Spleen (tissue), 7 donors: Measurements from ENCODE around the gene SLC30A4.

Source experiments
- POLR2A ChIP-seq, 3 donors: fragments of 450-650 bp; IDR thresholded peaks; one replicate each; pipeline ENCODE4 v1.5.1; 2017; ENCODE audit warnings: antibody characterized with exemption in 3 of 3, mild to moderate bottlenecking in 1 of 3
- POLR2AphosphoS5 ChIP-seq, 3 donors: sonication (generic); formaldehyde crosslinking; IDR thresholded peaks; one replicate each; pipeline ENCODE4 v1.5.1; 2017; ENCODE audit warnings: antibody characterized with exemption in 3 of 3
- TF ChIP-seq, protein P1 (sequence below), 11 experiments: fragments of 200-600 bp in 7 of 11; fragments of 450-650 bp in 4 of 11; sonication (generic) in 4 of 11; IDR thresholded peaks in 8 of 11; conservative IDR thresholded peaks in 3 of 11; 1 replicate in 7 of 11; 2 replicates in 4 of 11; pipeline versions ENCODE4 v1.4.0 to v1.8.0; 2016 to 2021; ENCODE audit warnings: antibody characterized with exemption in 11 of 11, inconsistent platforms in 4 of 11, mild to moderate bottlenecking in 1 of 11
- donor health status: DM: no; HTN: no; CAD: no; lungs with moderate emphysema.
- donor health status: DM: no; HTN: no; CAD: no.
- donor health status: DM: no; HTN: no; CAD: no.

DNA sequence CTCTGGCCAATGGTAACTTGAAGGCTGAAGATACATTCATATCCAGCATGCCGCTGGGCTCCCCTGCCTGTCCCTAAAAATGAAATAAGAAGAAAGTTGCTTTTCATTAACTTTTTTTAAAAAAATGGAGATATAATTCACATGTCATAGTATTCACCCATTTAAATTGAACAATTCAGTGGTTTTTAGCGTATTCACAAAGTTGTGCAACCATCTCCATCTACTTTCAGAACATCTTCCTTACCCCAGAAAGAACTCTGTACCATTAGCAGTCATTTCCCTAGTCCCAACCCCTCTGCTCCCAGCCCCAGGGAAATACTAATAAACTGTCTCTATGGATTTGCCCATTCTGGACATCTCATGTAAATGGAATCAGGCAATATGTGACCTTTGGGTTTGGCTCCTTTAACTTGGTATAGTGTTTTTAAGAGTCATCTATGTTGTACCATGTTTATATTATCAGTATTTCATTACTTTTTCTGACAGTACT, 88.4 kb downstream of the SLC30A4 start:
- TF ChIP-seq, protein P1, sequence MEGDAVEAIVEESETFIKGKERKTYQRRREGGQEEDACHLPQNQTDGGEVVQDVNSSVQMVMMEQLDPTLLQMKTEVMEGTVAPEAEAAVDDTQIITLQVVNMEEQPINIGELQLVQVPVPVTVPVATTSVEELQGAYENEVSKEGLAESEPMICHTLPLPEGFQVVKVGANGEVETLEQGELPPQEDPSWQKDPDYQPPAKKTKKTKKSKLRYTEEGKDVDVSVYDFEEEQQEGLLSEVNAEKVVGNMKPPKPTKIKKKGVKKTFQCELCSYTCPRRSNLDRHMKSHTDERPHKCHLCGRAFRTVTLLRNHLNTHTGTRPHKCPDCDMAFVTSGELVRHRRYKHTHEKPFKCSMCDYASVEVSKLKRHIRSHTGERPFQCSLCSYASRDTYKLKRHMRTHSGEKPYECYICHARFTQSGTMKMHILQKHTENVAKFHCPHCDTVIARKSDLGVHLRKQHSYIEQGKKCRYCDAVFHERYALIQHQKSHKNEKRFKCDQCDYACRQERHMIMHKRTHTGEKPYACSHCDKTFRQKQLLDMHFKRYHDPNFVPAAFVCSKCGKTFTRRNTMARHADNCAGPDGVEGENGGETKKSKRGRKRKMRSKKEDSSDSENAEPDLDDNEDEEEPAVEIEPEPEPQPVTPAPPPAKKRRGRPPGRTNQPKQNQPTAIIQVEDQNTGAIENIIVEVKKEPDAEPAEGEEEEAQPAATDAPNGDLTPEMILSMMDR (IDR thresholded peaks at IDR 0.05 in 8 of 11, conservative IDR thresholded peaks at IDR 0.05 in 3 of 11), result no peak
- no peak for TF ChIP-seq POLR2A (IDR thresholded peaks at IDR 0.05)
- TF ChIP-seq POLR2AphosphoS5 (IDR thresholded peaks at IDR 0.05), result no peak
